MM.1S (cell line): ENCODE measurements around the gene MEGF9.

Experiments
- DNase-seq: peaks from one replicate; pipeline ENCODE4 v3.0.0-alpha.2; 2015
- H2AFZ ChIP-seq: fragments of 300-600 bp; sonication (generic); 2 replicates; pipeline ENCODE4 v1.6.0; 2016; ENCODE audit warnings: antibody characterized with exemption, low read length
- H3F3A ChIP-seq: fragments of 300-600 bp; sonication (generic); 2 replicates; pipeline ENCODE4 v1.6.1; 2016; ENCODE audit warnings: mild to moderate bottlenecking, antibody characterized with exemption, low read length, moderate library complexity, mixed read lengths; ENCODE audit not compliant: insufficient read depth
- H3K27ac ChIP-seq: fragments of 300-600 bp; sonication (generic); 2 replicates; pipeline ENCODE4 v1.5.1; 2016; ENCODE audit warnings: mild to moderate bottlenecking, low read length
- H3K27me3 ChIP-seq: fragments of 300-600 bp; sonication (generic); replicated peaks from 2 replicates; pipeline ENCODE4 v1.6.0; 2016; ENCODE audit warnings: low read length; ENCODE audit not compliant: insufficient read depth
- H3K36me3 ChIP-seq: fragments of 300-600 bp; sonication (generic); replicated peaks from 2 replicates; pipeline ENCODE4 v1.6.1; 2016; ENCODE audit warnings: mild to moderate bottlenecking, low read length, mixed read lengths; ENCODE audit not compliant: insufficient read depth
- H3K4me1 ChIP-seq: fragments of 300-600 bp; sonication (generic); 2 replicates; pipeline ENCODE4 v1.6.1; 2016; ENCODE audit warnings: low read length, mixed read lengths
- H3K4me2 ChIP-seq: fragments of 300-600 bp; sonication (generic); 2 replicates; pipeline ENCODE4 v1.6.0; 2016; ENCODE audit warnings: low read depth, low read length
- H3K4me3 ChIP-seq: fragments of 300-600 bp; sonication (generic); 2 replicates; pipeline ENCODE4 v1.5.1; 2016; ENCODE audit warnings: low read length, mixed read lengths
- H3K79me2 ChIP-seq: fragments of 300-600 bp; sonication (generic); 2 replicates; pipeline ENCODE4 v1.6.1; 2016; ENCODE audit warnings: mixed run types, low read length, mixed read lengths
- H3K9ac ChIP-seq: fragments of 300-600 bp; sonication (generic); 2 replicates; pipeline ENCODE4 v1.6.1; 2016; ENCODE audit warnings: low read length, mixed read lengths
- H3K9me2 ChIP-seq: fragments of 300-600 bp; sonication (generic); replicated peaks from 2 replicates; pipeline ENCODE4 v1.6.1; 2016; ENCODE audit warnings: mild to moderate bottlenecking, low read length, mixed read lengths; ENCODE audit not compliant: insufficient read depth
- H3K9me3 ChIP-seq: fragments of 300-600 bp; sonication (generic); replicated peaks from 2 replicates; pipeline ENCODE4 v1.6.1; 2016; ENCODE audit warnings: mild to moderate bottlenecking, low read length, mixed read lengths; ENCODE audit not compliant: insufficient read depth
- H4K20me1 ChIP-seq: fragments of 300-600 bp; sonication (generic); 2 replicates; pipeline ENCODE4 v1.6.1; 2016; ENCODE audit warnings: mild to moderate bottlenecking, low read length, moderate library complexity, mixed read lengths; ENCODE audit not compliant: insufficient read depth
- CTCF ChIP-seq: fragments of 300-600 bp; sonication (generic); IDR thresholded peaks from 2 replicates; pipeline ENCODE4 v1.5.1; 2016; ENCODE audit warnings: antibody characterized with exemption, low read length, mixed read lengths
- EZH2 ChIP-seq: fragments of 300-600 bp; sonication (generic); optimal IDR thresholded peaks from 2 replicates; pipeline ENCODE3; 2017; ENCODE audit warnings: low read depth, mild to moderate bottlenecking, antibody characterized with exemption, low read length, mixed read lengths
- EZH2phosphoT487 ChIP-seq: fragments of 300-600 bp; sonication (generic); IDR thresholded peaks from 2 replicates; pipeline ENCODE4 v1.6.1; 2018; ENCODE audit warnings: antibody characterized with exemption, low read length

Gene MEGF9

GRCh38 chr9:120592210-120592609, 122.1 kb downstream of the MEGF9 start:
- no peaks in the 10 kb centered on the region for H4K20me1 ChIP-seq
- no peak overlapping the region for H3K4me3 ChIP-seq
- H3K36me3 ChIP-seq: no peaks in the 10 kb centered on the region
- H3K9me2 ChIP-seq: no peaks in the 10 kb centered on the region
- DNase-seq: no peak
- no peaks in the 10 kb centered on the region for H3K9me3 ChIP-seq
- no peak overlapping the region for H3K4me2 ChIP-seq
- no peak overlapping the region for H3K27ac ChIP-seq
- H3F3A ChIP-seq: no peaks in the 10 kb centered on the region
- no peak for TF ChIP-seq EZH2
- no peak for TF ChIP-seq EZH2phosphoT487
- TF ChIP-seq CTCF: no peak
- H3K79me2 ChIP-seq: no peaks in the 10 kb centered on the region
- H3K27me3 ChIP-seq: no peaks in the 10 kb centered on the region
- H3K4me1 ChIP-seq: 0 out of 2 replicates have a peak, but pooled peaks cover 4% of the 10 kb centered on the region
- no peak overlapping the region for H2AFZ ChIP-seq
- H3K9ac ChIP-seq: no peak overlapping the region

DNA sequence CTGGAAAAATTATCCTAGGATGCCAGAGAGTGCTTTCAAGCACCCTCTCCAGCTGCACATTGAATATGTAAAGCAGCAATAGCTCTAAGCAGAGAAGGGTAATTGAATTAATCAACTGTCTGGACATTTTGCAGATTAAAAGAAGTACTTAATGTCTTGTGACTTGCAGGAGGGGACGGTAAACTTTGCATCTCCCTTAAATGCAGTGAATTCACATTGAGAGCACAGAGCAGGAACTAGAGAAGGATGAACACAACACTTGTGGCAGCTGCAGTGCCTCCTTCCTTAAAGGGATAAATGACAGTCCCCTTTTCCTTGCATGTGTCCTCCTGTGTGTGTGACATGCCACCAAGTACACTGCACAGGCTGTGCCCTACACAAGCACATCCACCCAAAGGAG, 126.9 kb downstream of the MEGF9 start:
- no peaks in the 10 kb centered on the region for H3K9me2 ChIP-seq
- H3K27me3 ChIP-seq: no peaks in the 10 kb centered on the region
- TF ChIP-seq CTCF: no peak
- no peak for TF ChIP-seq EZH2
- no peak for TF ChIP-seq EZH2phosphoT487

GRCh38 chr9:120583958-120584369, 130.3 kb downstream of the MEGF9 start:
- H3K27ac ChIP-seq: peak overlapping the region; percentile 98
- no peaks in the 10 kb centered on the region for H4K20me1 ChIP-seq
- no peaks in the 10 kb centered on the region for H3K36me3 ChIP-seq
- peak overlapping the region; percentile 44; the same call in 1 of the 2 replicates for H3K4me2 ChIP-seq
- H2AFZ ChIP-seq: no peak overlapping the region
- TF ChIP-seq EZH2: no peak
- TF ChIP-seq CTCF: no peak
- no peak for TF ChIP-seq EZH2phosphoT487
- no peaks in the 10 kb centered on the region for H3K9me2 ChIP-seq
- peaks cover 48% of the 10 kb centered on the region for H3K4me1 ChIP-seq
- peaks cover 24% of the 10 kb centered on the region for H3K79me2 ChIP-seq
- no peaks in the 10 kb centered on the region for H3K27me3 ChIP-seq
- H3F3A ChIP-seq: peaks cover 16% of the 10 kb centered on the region
- H3K9me3 ChIP-seq: no peaks in the 10 kb centered on the region
- DNase-seq: peak; percentile 98
- H3K4me3 ChIP-seq: no peak overlapping the region
- H3K9ac ChIP-seq: peak overlapping the region; percentile 67

More for the DNA sequence above, 126.9 kb downstream of the MEGF9 start:
- no peaks in the 10 kb centered on the region for H3K79me2 ChIP-seq
- H3F3A ChIP-seq: peaks cover 16% of the 10 kb centered on the region
- H3K9me3 ChIP-seq: no peaks in the 10 kb centered on the region
- H3K27ac ChIP-seq: no peak overlapping the region
- H4K20me1 ChIP-seq: no peaks in the 10 kb centered on the region
- H2AFZ ChIP-seq: peak overlapping the region; percentile 2; the same call in 1 of the 2 replicates
- peaks cover 33% of the 10 kb centered on the region for H3K4me1 ChIP-seq
- no peak overlapping the region for H3K9ac ChIP-seq
- H3K4me2 ChIP-seq: no peak overlapping the region
- no peaks in the 10 kb centered on the region for H3K36me3 ChIP-seq
- DNase-seq: no peak
- H3K4me3 ChIP-seq: no peak overlapping the region
